CD14-positive monocyte (primary cell): ENCODE results near the gene GALNTL6. TPM values are rescaled to one million over a fixed set of nuclear protein-coding genes. Genes with fewer than 3 reads are reported as not detected.

Experiments used
- DNase-seq, 3 donors: peaks; one replicate each; pipeline ENCODE4 v3.0.0-alpha.2; 2011 to 2022
- H2AFZ ChIP-seq: 2 replicates; pipeline ENCODE4 v1.6.0; 2012; ENCODE audit warnings: mild to moderate bottlenecking, low read depth, low read length, inconsistent platforms; ENCODE audit not compliant: insufficient read depth, poor library complexity, severe bottlenecking
- H3K27ac ChIP-seq, 2 donors: 1 replicate in 1 of 2; 2 replicates in 1 of 2; pipeline ENCODE4 v1.5.1; 2012 to 2013; ENCODE audit warnings: low read length in 2 of 2, control low read depth in 1 of 2, inconsistent platforms in 1 of 2, low read depth in 1 of 2, mild to moderate bottlenecking in 1 of 2
- H3K27me3 ChIP-seq, 2 donors: one replicate each; pipeline versions ENCODE4 v1.6.0 to v1.6.1; 2011 to 2013; ENCODE audit warnings: low read length in 2 of 2; ENCODE audit not compliant: control insufficient read depth in 2 of 2, insufficient read depth in 2 of 2
- H3K36me3 ChIP-seq, 2 donors: replicated peaks in 1 of 2; 1 replicate in 1 of 2; 2 replicates in 1 of 2; pipeline versions ENCODE4 v1.5.1 to v1.6.1; 2012 to 2013; ENCODE audit warnings: low read length in 2 of 2, control low read depth in 1 of 2, inconsistent platforms in 1 of 2, mild to moderate bottlenecking in 1 of 2; ENCODE audit not compliant: insufficient read depth in 2 of 2, control insufficient read depth in 1 of 2
- H3K4me1 ChIP-seq, 2 donors: 1 replicate in 1 of 2; 2 replicates in 1 of 2; pipeline versions ENCODE4 v1.5.1 to v1.6.1; 2012 to 2013; ENCODE audit warnings: low read length in 2 of 2, control low read depth in 1 of 2, inconsistent platforms in 1 of 2, mild to moderate bottlenecking in 1 of 2, moderate library complexity in 1 of 2; ENCODE audit not compliant: insufficient read depth in 2 of 2, control insufficient read depth in 1 of 2
- H3K4me2 ChIP-seq: replicated peaks from 2 replicates; pipeline ENCODE3; 2012; ENCODE audit warnings: low read length, moderate library complexity, mild to moderate bottlenecking; ENCODE audit not compliant: poor library complexity, severe bottlenecking; ENCODE audit errors: extremely low read depth
- H3K4me3 ChIP-seq, 3 experiments: fragments of 200-600 bp in 1 of 3; sonication (generic) in 1 of 3; replicated peaks in 1 of 3; 1 replicate in 2 of 3; 2 replicates in 1 of 3; pipeline ENCODE4 v1.5.1; 2011 to 2013; ENCODE audit warnings: low read length in 3 of 3, mild to moderate bottlenecking in 3 of 3, control low read depth in 2 of 3, low read depth in 2 of 3, inconsistent platforms in 1 of 3, moderate library complexity in 1 of 3
- H3K79me2 ChIP-seq: 2 replicates; pipeline ENCODE4 v1.6.0; 2012; ENCODE audit warnings: mild to moderate bottlenecking, control low read depth, inconsistent platforms, low read length, moderate library complexity; ENCODE audit not compliant: insufficient read depth
- H3K9ac ChIP-seq: 2 replicates; pipeline ENCODE4 v1.6.0; 2017; ENCODE audit warnings: low read length, mild to moderate bottlenecking; ENCODE audit not compliant: insufficient read depth, poor library complexity, severe bottlenecking
- H3K9me3 ChIP-seq, 2 donors: replicated peaks in 1 of 2; 1 replicate in 1 of 2; 2 replicates in 1 of 2; pipeline versions ENCODE4 v1.5.1 to v1.6.1; 2012 to 2013; ENCODE audit warnings: low read length in 2 of 2, control low read depth in 1 of 2; ENCODE audit not compliant: control insufficient read depth in 1 of 2, insufficient read depth in 1 of 2
- H4K20me1 ChIP-seq: 2 replicates; pipeline ENCODE4 v1.6.0; 2012; ENCODE audit warnings: mild to moderate bottlenecking, low read length, control low read depth, moderate library complexity; ENCODE audit not compliant: insufficient read depth
- H3K27ac Mint-ChIP-seq, 7 donors: one replicate each; pipeline ENCODE4 v1.8.0; 2020; ENCODE audit warnings: mild to moderate bottlenecking in 7 of 7, mixed read lengths in 7 of 7, moderate library complexity in 6 of 7, inconsistent platforms in 2 of 7
- H3K27me3 Mint-ChIP-seq, 3 donors: one replicate each; pipeline ENCODE4 v1.8.0; 2021 to 2022; ENCODE audit warnings: low read depth in 3 of 3, mild to moderate bottlenecking in 3 of 3, mixed read lengths in 3 of 3, moderate library complexity in 3 of 3, inconsistent platforms in 1 of 3
- H3K36me3 Mint-ChIP-seq, 2 donors: one replicate each; pipeline ENCODE4 v1.8.0; 2020; ENCODE audit warnings: mixed read lengths in 2 of 2, inconsistent platforms in 1 of 2, mild to moderate bottlenecking in 1 of 2
- H3K4me1 Mint-ChIP-seq: one replicate; pipeline ENCODE4 v1.8.0; 2020; ENCODE audit warnings: mild to moderate bottlenecking, mixed read lengths
- H3K4me3 Mint-ChIP-seq, 2 donors: one replicate each; pipeline ENCODE4 v1.8.0; 2020; ENCODE audit warnings: mild to moderate bottlenecking in 2 of 2, mixed read lengths in 2 of 2, moderate library complexity in 1 of 2
- H3K9me3 Mint-ChIP-seq, 7 donors: one replicate each; pipeline ENCODE4 v1.8.0; 2020 to 2022; ENCODE audit warnings: mixed read lengths in 7 of 7, mild to moderate bottlenecking in 6 of 7, moderate library complexity in 6 of 7, inconsistent platforms in 2 of 7
- whole genome bisulfite sequencing: methylation state at CpG from one replicate; pipeline ENCODE4 v1.1.5; 2013; ENCODE audit warnings: missing lambda C conversion rate; ENCODE audit not compliant: insufficient coverage; 5-methylcytosine and 5-hydroxymethylcytosine counted together
- intact Hi-C, 2 donors: fragments of 100-400 bp; cut with micrococcal nuclease; formaldehyde crosslinking; loops; one replicate each; pipeline versions ENCODE4 v1.15.0 to v1.15.1; 2023
- polyA plus RNA-seq, 3 donors: library from polyadenylated mRNA; depleted of rRNA in 1 of 3; unstranded in 2 of 3; stranded (reverse) in 1 of 3; fragments of 300-500 nt in 2 of 3; fragments of >200 nt in 1 of 3; fragmentation: Illumina TruSeq in 2 of 3; gene quantifications; 1 replicate in 2 of 3; 2 replicates in 1 of 3; pipeline ENCODE4 v1.2.3, GENCODE V29; 2012 to 2021
- TF ChIP-seq, protein P1 (sequence below): fragments of 200-600 bp; IDR thresholded peaks from one replicate; pipeline ENCODE4 v1.8.0; 2022; ENCODE audit warnings: antibody characterized with exemption, mild to moderate bottlenecking

The GALNTL6 gene
- polyA plus RNA-seq, 3 donors: 0.05 TPM; not detected in 2

GRCh38 chr4:172919269-172919668 is 1106.1 kb downstream of the GALNTL6 start:
- H4K20me1 ChIP-seq: no peaks in the 10 kb centered on the region
- Mint-ChIP-seq H3K9me3 (peaks cover 7 to 25% (median 16%) of the 10 kb centered on the region in 7 donors), H3K27me3 (peaks cover 0 to 3% (median 1%) of the 10 kb centered on the region in 3 donors), H3K36me3 (no peaks in the 10 kb centered on the region), H3K27ac (peak overlapping the region in 1 of 7 donors; percentile 20), H3K4me1 (no peaks in the 10 kb centered on the region), H3K4me3 (no peak overlapping the region)
- H2AFZ ChIP-seq: no peak overlapping the region
- intact Hi-C loops: no loop called here
- no peak overlapping the region for H3K9ac ChIP-seq
- no peaks in the 10 kb centered on the region for H3K36me3 ChIP-seq
- H3K4me2 ChIP-seq: no peak overlapping the region
- no peaks in the 10 kb centered on the region for H3K27me3 ChIP-seq
- no peak overlapping the region for H3K27ac ChIP-seq
- no peak overlapping the region for H3K4me3 ChIP-seq
- WGBS: 93% methylated on average over 3 of the region's 5 CpGs
- DNase-seq: no peak
- no peaks in the 10 kb centered on the region for H3K4me1 ChIP-seq
- TF ChIP-seq, protein P1, sequence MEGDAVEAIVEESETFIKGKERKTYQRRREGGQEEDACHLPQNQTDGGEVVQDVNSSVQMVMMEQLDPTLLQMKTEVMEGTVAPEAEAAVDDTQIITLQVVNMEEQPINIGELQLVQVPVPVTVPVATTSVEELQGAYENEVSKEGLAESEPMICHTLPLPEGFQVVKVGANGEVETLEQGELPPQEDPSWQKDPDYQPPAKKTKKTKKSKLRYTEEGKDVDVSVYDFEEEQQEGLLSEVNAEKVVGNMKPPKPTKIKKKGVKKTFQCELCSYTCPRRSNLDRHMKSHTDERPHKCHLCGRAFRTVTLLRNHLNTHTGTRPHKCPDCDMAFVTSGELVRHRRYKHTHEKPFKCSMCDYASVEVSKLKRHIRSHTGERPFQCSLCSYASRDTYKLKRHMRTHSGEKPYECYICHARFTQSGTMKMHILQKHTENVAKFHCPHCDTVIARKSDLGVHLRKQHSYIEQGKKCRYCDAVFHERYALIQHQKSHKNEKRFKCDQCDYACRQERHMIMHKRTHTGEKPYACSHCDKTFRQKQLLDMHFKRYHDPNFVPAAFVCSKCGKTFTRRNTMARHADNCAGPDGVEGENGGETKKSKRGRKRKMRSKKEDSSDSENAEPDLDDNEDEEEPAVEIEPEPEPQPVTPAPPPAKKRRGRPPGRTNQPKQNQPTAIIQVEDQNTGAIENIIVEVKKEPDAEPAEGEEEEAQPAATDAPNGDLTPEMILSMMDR: no peak
- H3K9me3 ChIP-seq: peaks cover 0 to 3% of the 10 kb centered on the region in 2 donors
- H3K79me2 ChIP-seq: no peaks in the 10 kb centered on the region

GRCh38 chr4:172927096-172927814 is 1114.1 kb downstream of the GALNTL6 start:
- no peaks in the 10 kb centered on the region for H3K36me3 ChIP-seq
- Mint-ChIP-seq H3K27ac (no peak overlapping the region), H3K27me3 (peaks cover 0 to 2% (median 0%) of the 10 kb centered on the region in 3 donors), H3K9me3 (peaks cover 4 to 12% (median 4%) of the 10 kb centered on the region in 7 donors), H3K36me3 (no peaks in the 10 kb centered on the region), H3K4me1 (no peaks in the 10 kb centered on the region), H3K4me3 (no peak overlapping the region)
- no peaks in the 10 kb centered on the region for H3K79me2 ChIP-seq
- WGBS: 80% methylated on average over 1 of the region's 5 CpGs
- no peaks in the 10 kb centered on the region for H3K4me1 ChIP-seq
- H3K9me3 ChIP-seq: no peaks in the 10 kb centered on the region
- TF ChIP-seq, protein P1: no peak
- no peak overlapping the region for H3K4me3 ChIP-seq
- no peak overlapping the region for H3K9ac ChIP-seq
- no peak overlapping the region for H3K27ac ChIP-seq
- H2AFZ ChIP-seq: no peak overlapping the region
- no peak overlapping the region for H3K4me2 ChIP-seq
- H3K27me3 ChIP-seq: no peaks in the 10 kb centered on the region
- no peaks in the 10 kb centered on the region for H4K20me1 ChIP-seq
- no peak for DNase-seq
- intact Hi-C loops: no loop called here
